Liver (tissue), 9 donors: ENCODE data around the gene ERC2. TPM values are rescaled to one million over a fixed set of nuclear protein-coding genes. Genes with fewer than 3 reads are reported as not detected.

Source experiments
- DNase-seq: peaks from one replicate; pipeline ENCODE4 v3.0.0-alpha.2; 2017; ENCODE audit warnings: low spot score
- H3K27ac ChIP-seq, 2 donors: one replicate each; pipeline ENCODE4 v1.7.0; 2013; ENCODE audit warnings: inconsistent platforms in 2 of 2, low read length in 2 of 2, control low read depth in 1 of 2, low read depth in 1 of 2, mild to moderate bottlenecking in 1 of 2
- H3K27me3 ChIP-seq, 4 donors: one replicate each; pipeline versions ENCODE4 v1.6.1 to v1.7.0; 2013; ENCODE audit warnings: low read length in 3 of 4, inconsistent platforms in 1 of 4, mild to moderate bottlenecking in 1 of 4, moderate library complexity in 1 of 4; ENCODE audit not compliant: control insufficient read depth in 4 of 4, insufficient read depth in 4 of 4
- H3K36me3 ChIP-seq, 4 donors: one replicate each; pipeline versions ENCODE4 v1.6.1 to v1.7.0; 2013; ENCODE audit warnings: low read length in 3 of 4, mild to moderate bottlenecking in 3 of 4, low read depth in 1 of 4, moderate library complexity in 1 of 4; ENCODE audit not compliant: control insufficient read depth in 4 of 4, insufficient read depth in 3 of 4
- H3K4me1 ChIP-seq, 4 donors: one replicate each; pipeline versions ENCODE4 v1.6.1 to v1.7.0; 2013; ENCODE audit warnings: low read length in 3 of 4, mild to moderate bottlenecking in 3 of 4, moderate library complexity in 1 of 4; ENCODE audit not compliant: control insufficient read depth in 4 of 4, insufficient read depth in 4 of 4
- H3K4me3 ChIP-seq, 3 donors: one replicate each; pipeline versions ENCODE4 v1.6.1 to v1.7.0; 2013; ENCODE audit warnings: low read length in 3 of 3, control low read depth in 1 of 3, low read depth in 1 of 3, mild to moderate bottlenecking in 1 of 3
- H3K9ac ChIP-seq, 2 donors: one replicate each; pipeline ENCODE4 v1.7.0; 2013; ENCODE audit warnings: low read length in 2 of 2, mild to moderate bottlenecking in 2 of 2, moderate library complexity in 2 of 2, control low read depth in 1 of 2, low read depth in 1 of 2
- H3K9me3 ChIP-seq, 4 donors: one replicate each; pipeline versions ENCODE4 v1.6.1 to v1.7.0; 2013; ENCODE audit warnings: low read length in 3 of 4; ENCODE audit not compliant: control insufficient read depth in 4 of 4
- EGR1 ChIP-seq, 2 donors: IDR thresholded peaks; 2 replicates each; pipeline ENCODE4 v1.6.1; 2016 to 2018; ENCODE audit warnings: antibody characterized with exemption in 2 of 2, low read depth in 2 of 2
- FOXA1 ChIP-seq: IDR thresholded peaks from 2 replicates; pipeline ENCODE4 v1.6.1; 2016; ENCODE audit warnings: antibody characterized with exemption
- GABPA ChIP-seq, 2 donors: IDR thresholded peaks in 1 of 2; conservative IDR thresholded peaks in 1 of 2; 2 replicates each; pipeline ENCODE4 v1.6.1; 2016; ENCODE audit warnings: antibody characterized with exemption in 2 of 2, mild to moderate bottlenecking in 1 of 2, moderate library complexity in 1 of 2
- HNF4A ChIP-seq, 2 donors: conservative IDR thresholded peaks; 2 replicates each; pipeline ENCODE4 v1.6.1; 2016; ENCODE audit warnings: antibody characterized with exemption in 2 of 2, mild to moderate bottlenecking in 2 of 2
- HNF4G ChIP-seq: IDR thresholded peaks from 2 replicates; pipeline ENCODE4 v1.6.1; 2016; ENCODE audit warnings: antibody characterized with exemption
- JUND ChIP-seq, 2 donors: IDR thresholded peaks; 2 replicates each; pipeline ENCODE4 v1.6.1; 2016; ENCODE audit warnings: antibody characterized with exemption in 2 of 2
- NR2F2 ChIP-seq: IDR thresholded peaks from 2 replicates; pipeline ENCODE4 v1.6.1; 2016; ENCODE audit warnings: antibody characterized with exemption
- RAD21 ChIP-seq, 2 donors: IDR thresholded peaks; 2 replicates each; pipeline ENCODE4 v1.6.1; 2016; ENCODE audit warnings: antibody characterized with exemption in 2 of 2, mild to moderate bottlenecking in 2 of 2
- RXRA ChIP-seq, 2 donors: IDR thresholded peaks; 2 replicates each; pipeline ENCODE4 v1.6.1; 2017 to 2018; ENCODE audit warnings: antibody characterized with exemption in 2 of 2, mild to moderate bottlenecking in 1 of 2
- SP1 ChIP-seq: IDR thresholded peaks from 2 replicates; pipeline ENCODE4 v1.6.1; 2018; ENCODE audit warnings: antibody characterized with exemption, mild to moderate bottlenecking
- TAF1 ChIP-seq: conservative IDR thresholded peaks from 2 replicates; pipeline ENCODE4 v1.6.1; 2016; ENCODE audit warnings: antibody characterized with exemption, mild to moderate bottlenecking
- YY1 ChIP-seq: IDR thresholded peaks from 2 replicates; pipeline ENCODE4 v1.6.1; 2016; ENCODE audit warnings: antibody characterized with exemption, mild to moderate bottlenecking
- WGBS: extraction: QIAGEN DNeasy Blood & Tissue Kit; methylation state at CpG from one replicate; pipeline ENCODE4 v1.1.7; 2013; 5-methylcytosine and 5-hydroxymethylcytosine counted together
- polyA plus RNA-seq, 2 donors: library from polyadenylated mRNA; stranded (reverse) in 1 of 2; unstranded in 1 of 2; fragments of 200-250 nt in 1 of 2; fragments of >200 nt in 1 of 2; fragmentation: Nextera tagmentation in 1 of 2; extraction: Ambion mirVana in 1 of 2; gene quantifications; one replicate each; pipeline versions ENCODE4 v1.2.1 to v1.2.3, GENCODE V29; 2013 to 2015
- total RNA-seq, 2 donors: library from RNA; depleted of rRNA; stranded (reverse); fragments of >200 nt; gene quantifications; one replicate each; pipeline ENCODE4 v1.2.3, GENCODE V29; 2014
- TF ChIP-seq, protein P1 (sequence below): IDR thresholded peaks from 2 replicates; pipeline ENCODE4 v1.6.1; 2016; ENCODE audit warnings: antibody characterized with exemption, mild to moderate bottlenecking
- TF ChIP-seq, protein P2 (sequence below): IDR thresholded peaks from 2 replicates; pipeline ENCODE4 v1.6.1; 2016; ENCODE audit warnings: antibody characterized with exemption
- TF ChIP-seq, protein P3 (sequence below): fragments of 150-350 bp; IDR thresholded peaks from 2 replicates; pipeline ENCODE4 v1.5.1; 2017; ENCODE audit warnings: improper control_type of control experiment, low read depth, low read length; ENCODE audit not compliant: missing input control
- TF ChIP-seq, protein P4 (sequence below): IDR thresholded peaks from 2 replicates; pipeline ENCODE4 v1.6.1; 2016; ENCODE audit warnings: antibody characterized with exemption
- donor health status: healthy.
- donor health status: healthy.
- donor health status: healthy.
- donor health status: healthy.
- donor health status: healthy.

ERC2 gene
- total and polyA plus RNA-seq, 4 donors, result 0.14 to 0.25 TPM; not detected in 2

DNA sequence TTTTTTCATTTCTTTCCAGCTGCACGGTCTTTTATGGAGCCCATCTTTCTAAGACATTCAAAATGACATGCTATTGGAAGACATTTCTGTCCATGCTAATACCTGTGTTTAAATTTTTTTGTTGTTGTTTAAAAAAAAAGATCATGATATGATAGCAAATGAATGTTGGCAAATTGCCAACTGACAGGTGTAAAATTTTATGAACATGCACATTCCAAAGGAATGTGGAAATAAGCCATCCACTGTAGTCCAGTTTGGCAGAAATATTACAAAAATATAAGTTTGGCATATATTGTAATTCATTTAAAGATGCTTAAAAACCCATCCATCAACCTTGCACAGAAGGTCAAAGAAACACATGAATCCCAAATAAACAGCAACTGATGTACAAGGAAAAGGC, 905.6 kb downstream of the ERC2 start:
- Histone ChIP-seq H3K9ac (no peak overlapping the region), H3K36me3 (no peaks in the 10 kb centered on the region), H3K27ac (no peak overlapping the region), H3K4me1 (no peaks in the 10 kb centered on the region), H3K4me3 (no peak overlapping the region), H3K27me3 (no peaks in the 10 kb centered on the region), H3K9me3 (no peaks in the 10 kb centered on the region)
- WGBS, result 85% methylated on average over 1 of the region's 1 CpG
- TF ChIP-seq YY1 (no peak), SP1 (no peak), HNF4G (no peak), TAF1 (no peak), RAD21 (IDR thresholded peaks at IDR 0.05) (no peak), GABPA (IDR thresholded peaks at IDR 0.05 in 1 of 2, conservative IDR thresholded peaks at IDR 0.05 in 1 of 2) (no peak), FOXA1 (no peak), RXRA (IDR thresholded peaks at IDR 0.05) (no peak), JUND (IDR thresholded peaks at IDR 0.05) (no peak), EGR1 (IDR thresholded peaks at IDR 0.05; ENCODE audit: low read depth in 2 of 2) (no peak), NR2F2 (no peak)
- TF ChIP-seq, protein P1, sequence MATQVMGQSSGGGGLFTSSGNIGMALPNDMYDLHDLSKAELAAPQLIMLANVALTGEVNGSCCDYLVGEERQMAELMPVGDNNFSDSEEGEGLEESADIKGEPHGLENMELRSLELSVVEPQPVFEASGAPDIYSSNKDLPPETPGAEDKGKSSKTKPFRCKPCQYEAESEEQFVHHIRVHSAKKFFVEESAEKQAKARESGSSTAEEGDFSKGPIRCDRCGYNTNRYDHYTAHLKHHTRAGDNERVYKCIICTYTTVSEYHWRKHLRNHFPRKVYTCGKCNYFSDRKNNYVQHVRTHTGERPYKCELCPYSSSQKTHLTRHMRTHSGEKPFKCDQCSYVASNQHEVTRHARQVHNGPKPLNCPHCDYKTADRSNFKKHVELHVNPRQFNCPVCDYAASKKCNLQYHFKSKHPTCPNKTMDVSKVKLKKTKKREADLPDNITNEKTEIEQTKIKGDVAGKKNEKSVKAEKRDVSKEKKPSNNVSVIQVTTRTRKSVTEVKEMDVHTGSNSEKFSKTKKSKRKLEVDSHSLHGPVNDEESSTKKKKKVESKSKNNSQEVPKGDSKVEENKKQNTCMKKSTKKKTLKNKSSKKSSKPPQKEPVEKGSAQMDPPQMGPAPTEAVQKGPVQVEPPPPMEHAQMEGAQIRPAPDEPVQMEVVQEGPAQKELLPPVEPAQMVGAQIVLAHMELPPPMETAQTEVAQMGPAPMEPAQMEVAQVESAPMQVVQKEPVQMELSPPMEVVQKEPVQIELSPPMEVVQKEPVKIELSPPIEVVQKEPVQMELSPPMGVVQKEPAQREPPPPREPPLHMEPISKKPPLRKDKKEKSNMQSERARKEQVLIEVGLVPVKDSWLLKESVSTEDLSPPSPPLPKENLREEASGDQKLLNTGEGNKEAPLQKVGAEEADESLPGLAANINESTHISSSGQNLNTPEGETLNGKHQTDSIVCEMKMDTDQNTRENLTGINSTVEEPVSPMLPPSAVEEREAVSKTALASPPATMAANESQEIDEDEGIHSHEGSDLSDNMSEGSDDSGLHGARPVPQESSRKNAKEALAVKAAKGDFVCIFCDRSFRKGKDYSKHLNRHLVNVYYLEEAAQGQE, result no peak
- TF ChIP-seq, protein P2, sequence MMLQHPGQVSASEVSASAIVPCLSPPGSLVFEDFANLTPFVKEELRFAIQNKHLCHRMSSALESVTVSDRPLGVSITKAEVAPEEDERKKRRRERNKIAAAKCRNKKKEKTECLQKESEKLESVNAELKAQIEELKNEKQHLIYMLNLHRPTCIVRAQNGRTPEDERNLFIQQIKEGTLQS, result no peak
- TF ChIP-seq, protein P3, sequence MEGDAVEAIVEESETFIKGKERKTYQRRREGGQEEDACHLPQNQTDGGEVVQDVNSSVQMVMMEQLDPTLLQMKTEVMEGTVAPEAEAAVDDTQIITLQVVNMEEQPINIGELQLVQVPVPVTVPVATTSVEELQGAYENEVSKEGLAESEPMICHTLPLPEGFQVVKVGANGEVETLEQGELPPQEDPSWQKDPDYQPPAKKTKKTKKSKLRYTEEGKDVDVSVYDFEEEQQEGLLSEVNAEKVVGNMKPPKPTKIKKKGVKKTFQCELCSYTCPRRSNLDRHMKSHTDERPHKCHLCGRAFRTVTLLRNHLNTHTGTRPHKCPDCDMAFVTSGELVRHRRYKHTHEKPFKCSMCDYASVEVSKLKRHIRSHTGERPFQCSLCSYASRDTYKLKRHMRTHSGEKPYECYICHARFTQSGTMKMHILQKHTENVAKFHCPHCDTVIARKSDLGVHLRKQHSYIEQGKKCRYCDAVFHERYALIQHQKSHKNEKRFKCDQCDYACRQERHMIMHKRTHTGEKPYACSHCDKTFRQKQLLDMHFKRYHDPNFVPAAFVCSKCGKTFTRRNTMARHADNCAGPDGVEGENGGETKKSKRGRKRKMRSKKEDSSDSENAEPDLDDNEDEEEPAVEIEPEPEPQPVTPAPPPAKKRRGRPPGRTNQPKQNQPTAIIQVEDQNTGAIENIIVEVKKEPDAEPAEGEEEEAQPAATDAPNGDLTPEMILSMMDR, result no peak
- DNase-seq, result no peak

DNA sequence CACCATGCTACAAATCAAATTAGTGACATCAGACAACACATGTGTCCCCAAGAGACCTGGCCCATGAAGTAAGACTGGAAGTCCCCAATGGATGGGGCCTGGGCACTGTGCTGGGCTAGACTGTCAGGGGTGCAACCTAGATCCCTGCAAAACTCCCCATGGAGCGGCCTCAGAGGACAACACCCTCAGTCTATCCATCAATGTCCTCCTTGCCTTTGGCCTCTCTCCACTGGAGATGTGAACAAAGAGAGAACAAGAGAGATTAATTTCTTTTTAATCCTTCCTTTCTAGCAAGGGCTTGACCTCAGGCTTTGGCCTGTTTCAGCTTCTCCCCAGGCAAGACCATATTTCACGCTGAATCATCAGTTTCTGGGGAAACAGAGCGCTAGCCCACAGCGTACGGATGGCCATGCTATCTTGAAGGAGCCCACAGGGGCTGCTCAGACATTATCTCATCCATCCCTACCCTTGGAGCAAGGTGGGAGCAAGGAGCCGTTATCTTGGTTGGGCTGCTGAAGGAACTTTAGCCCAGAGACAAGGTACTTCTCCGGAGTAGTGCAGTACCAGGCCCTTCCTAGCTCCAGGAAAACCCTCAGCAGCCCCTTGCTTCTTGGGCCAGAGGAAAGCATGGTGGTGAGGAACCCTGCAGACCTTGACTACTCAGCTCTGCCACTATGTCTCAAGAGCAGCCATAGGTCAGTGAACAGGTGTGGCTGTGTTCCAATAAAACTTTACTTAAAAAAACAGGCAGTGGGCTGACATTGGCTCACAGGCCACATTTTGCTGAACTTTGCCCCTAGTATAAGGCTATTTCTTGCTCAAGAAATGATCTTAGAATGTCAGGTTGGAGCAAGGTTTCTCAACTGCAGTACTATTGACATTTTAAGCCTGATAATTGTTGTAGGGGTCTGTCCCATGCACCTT, 908.5 kb downstream of the ERC2 start:
- Histone ChIP-seq H3K27me3 (no peaks in the 10 kb centered on the region), H3K9ac (no peak overlapping the region), H3K9me3 (no peaks in the 10 kb centered on the region), H3K27ac (no peak overlapping the region), H3K36me3 (no peaks in the 10 kb centered on the region), H3K4me3 (no peak overlapping the region), H3K4me1 (no peaks in the 10 kb centered on the region)
- DNase-seq, result no peak
- WGBS, result 96% methylated on average over 7 of the region's 7 CpGs
- TF ChIP-seq HNF4G (no peak), EGR1 (IDR thresholded peaks at IDR 0.05; ENCODE audit: low read depth in 2 of 2) (no peak), HNF4A (conservative IDR thresholded peaks at IDR 0.05) (no peak), JUND (IDR thresholded peaks at IDR 0.05) (no peak), RXRA (IDR thresholded peaks at IDR 0.05) (no peak), YY1 (no peak), RAD21 (IDR thresholded peaks at IDR 0.05) (no peak), NR2F2 (no peak)
- TF ChIP-seq, protein P3, result no peak
- TF ChIP-seq, protein P2, result no peak
- TF ChIP-seq, protein P4, sequence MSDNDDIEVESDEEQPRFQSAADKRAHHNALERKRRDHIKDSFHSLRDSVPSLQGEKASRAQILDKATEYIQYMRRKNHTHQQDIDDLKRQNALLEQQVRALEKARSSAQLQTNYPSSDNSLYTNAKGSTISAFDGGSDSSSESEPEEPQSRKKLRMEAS, result no peak
- TF ChIP-seq, protein P1, result no peak
